Esophagus squamous epithelium (tissue), 5 donors: Measurements from ENCODE around the gene RANBP1. TPM values are rescaled to one million over a fixed set of nuclear protein-coding genes. Genes with fewer than 3 reads are reported as not detected.

Experiments used
- DNase-seq: peaks from one replicate; lab custom pipeline; 2025; lab: John Stamatoyannopoulos, UW
- H3K27ac ChIP-seq, 4 donors: fragments of 200-600 bp; sonication (generic); one replicate each; pipeline ENCODE4 v1.5.1; 2016 to 2019; ENCODE audit warnings: mild to moderate bottlenecking in 1 of 4
- H3K27me3 ChIP-seq, 4 donors: fragments of 200-600 bp; sonication (generic); 1 replicate in 3 of 4; 2 replicates in 1 of 4; pipeline versions ENCODE4 v1.5.1 to v1.6.0; 2017 to 2021; ENCODE audit warnings: antibody characterized with exemption in 1 of 4
- H3K36me3 ChIP-seq, 3 donors: fragments of 200-600 bp; sonication (generic); one replicate each; pipeline ENCODE4 v1.5.1; 2016 to 2019
- H3K4me1 ChIP-seq, 3 donors: fragments of 200-600 bp; sonication (generic); one replicate each; pipeline ENCODE4 v1.5.1; 2017 to 2019
- H3K4me3 ChIP-seq, 4 donors: fragments of 200-600 bp; sonication (generic); 1 replicate in 3 of 4; 2 replicates in 1 of 4; pipeline ENCODE4 v1.5.1; 2016 to 2019; ENCODE audit warnings: mild to moderate bottlenecking in 2 of 4, moderate library complexity in 1 of 4
- H3K9me3 ChIP-seq, 3 donors: fragments of 200-600 bp; sonication (generic); one replicate each; pipeline ENCODE4 v1.5.1; 2016 to 2019
- CTCF ChIP-seq, 6 experiments: fragments of 450-650 bp in 4 of 6; fragments of 200-600 bp in 2 of 6; sonication (generic) in 2 of 6; IDR thresholded peaks; one replicate each; pipeline ENCODE4 v1.5.1; 2016 to 2019; ENCODE audit warnings: antibody characterized with exemption in 6 of 6, mild to moderate bottlenecking in 4 of 6, moderate library complexity in 4 of 6
- POLR2A ChIP-seq, 4 donors: fragments of 450-650 bp; IDR thresholded peaks; one replicate each; pipeline ENCODE4 v1.6.1; 2017; ENCODE audit warnings: antibody characterized with exemption in 4 of 4, mild to moderate bottlenecking in 4 of 4, moderate library complexity in 3 of 4
- WGBS, 2 donors: methylation state at CpG; one replicate each; pipeline ENCODE4 v1.1.5; 2018; 5-methylcytosine and 5-hydroxymethylcytosine counted together
- intact Hi-C: fragments of 100-400 bp; cut with DNase I; formaldehyde crosslinking; loops from one replicate; pipeline ENCODE4 v1.15.0; 2022
- total RNA-seq, 4 donors: library from RNA; depleted of rRNA; stranded (reverse); fragments of >200 nt; gene quantifications; one replicate each; pipeline ENCODE4 v1.1.0, GENCODE V29; 2016
- donor health status: DM: yes; HTN: yes; CAD: no.

Gene RANBP1
- total RNA-seq, 4 donors from 2014 or later, result 178 to 358 (median 212) TPM

GRCh38 chr22:20145206-20145831 lies 29.4 kb downstream of the RANBP1 start:
- no peak for TF ChIP-seq POLR2A (IDR thresholded peaks at IDR 0.05)
- peaks cover 0 to 55% (median 3%) of the 10 kb centered on the region in 3 donors for H3K36me3 ChIP-seq
- H3K4me3 ChIP-seq, result no peak overlapping the region
- DNase-seq, result no peak
- WGBS, 2 donors, result 91% methylated on average over 3 of the region's 22 CpGs; no CpG with 5 or more reads in 1 of the 2 donors
- H3K27ac ChIP-seq, result no peak overlapping the region
- peaks cover 0 to 8% (median 0%) of the 10 kb centered on the region in 3 donors for H3K4me1 ChIP-seq
- no peaks in the 10 kb centered on the region for H3K9me3 ChIP-seq
- no peaks in the 10 kb centered on the region for H3K27me3 ChIP-seq
- intact Hi-C loops, result no loop called here

- intact Hi-C loops, result no loop called here
- no peaks in the 10 kb centered on the region for H3K27me3 ChIP-seq
- TF ChIP-seq POLR2A (IDR thresholded peaks at IDR 0.05), result no peak
- no peak for TF ChIP-seq CTCF (IDR thresholded peaks at IDR 0.05)
- no peak overlapping the region for H3K27ac ChIP-seq
- peaks cover 0 to 8% (median 0%) of the 10 kb centered on the region in 3 donors for H3K4me1 ChIP-seq
- H3K36me3 ChIP-seq, result peaks cover 0 to 50% (median 0%) of the 10 kb centered on the region in 3 donors
- WGBS, 2 donors, result 54 to 93% methylated on average over 4 to 6 of the region's 21 CpGs
- no peak for DNase-seq
- H3K4me3 ChIP-seq, result no peak overlapping the region
- H3K9me3 ChIP-seq, result no peaks in the 10 kb centered on the region
Measured at GRCh38 chr22:20145832-20146223, 29.9 kb downstream of the RANBP1 start.

GRCh38 chr22:20146777-20147176 lies 30.9 kb downstream of the RANBP1 start:
- no CpG with 5 or more reads among the region's 22 CpGs for WGBS, 2 donors
- H3K36me3 ChIP-seq, result peaks cover 0 to 41% (median 0%) of the 10 kb centered on the region in 3 donors
- no peaks in the 10 kb centered on the region for H3K27me3 ChIP-seq
- H3K4me3 ChIP-seq, result no peak overlapping the region
- H3K27ac ChIP-seq, result no peak overlapping the region
- TF ChIP-seq POLR2A (IDR thresholded peaks at IDR 0.05), result no peak
- TF ChIP-seq CTCF (IDR thresholded peaks at IDR 0.05), result no peak
- peaks cover 0 to 8% (median 0%) of the 10 kb centered on the region in 3 donors for H3K4me1 ChIP-seq
- no peak for DNase-seq
- no peaks in the 10 kb centered on the region for H3K9me3 ChIP-seq
- intact Hi-C loops, result no loop called here

GRCh38 chr22:20147237-20147988 lies 31.5 kb downstream of the RANBP1 start:
- Histone ChIP-seq H3K9me3 (no peaks in the 10 kb centered on the region), H3K4me3 (no peak overlapping the region), H3K27me3 (no peaks in the 10 kb centered on the region), H3K36me3 (peaks cover 0 to 34% (median 0%) of the 10 kb centered on the region in 3 donors), H3K4me1 (peaks cover 0 to 8% (median 0%) of the 10 kb centered on the region in 3 donors), H3K27ac (no peak overlapping the region)
- WGBS, 2 donors, result 73% methylated on average over 9 of the region's 14 CpGs; no CpG with 5 or more reads in 1 of the 2 donors
- intact Hi-C loops, result no loop called here
- no peak for TF ChIP-seq POLR2A (IDR thresholded peaks at IDR 0.05)
- TF ChIP-seq CTCF (IDR thresholded peaks at IDR 0.05), result no peak
- no peak for DNase-seq

GRCh38 chr22:20148414-20148813 lies 32.5 kb downstream of the RANBP1 start:
- TF ChIP-seq POLR2A (IDR thresholded peaks at IDR 0.05) (no peak), CTCF (IDR thresholded peaks at IDR 0.05) (no peak)
- WGBS, 2 donors, result 100% methylated on average over 1 of the region's 18 CpGs; no CpG with 5 or more reads in 1 of the 2 donors
- intact Hi-C loops, result no loop called here
- DNase-seq, result no peak
- Histone ChIP-seq H3K36me3 (peaks cover 0 to 24% (median 0%) of the 10 kb centered on the region in 3 donors), H3K4me1 (peaks cover 0 to 2% (median 0%) of the 10 kb centered on the region in 3 donors), H3K27me3 (no peaks in the 10 kb centered on the region), H3K27ac (no peak overlapping the region), H3K9me3 (no peaks in the 10 kb centered on the region), H3K4me3 (no peak overlapping the region)
